Measurements from ENCODE around the gene ITM2C.

ITM2C gene

DNA sequence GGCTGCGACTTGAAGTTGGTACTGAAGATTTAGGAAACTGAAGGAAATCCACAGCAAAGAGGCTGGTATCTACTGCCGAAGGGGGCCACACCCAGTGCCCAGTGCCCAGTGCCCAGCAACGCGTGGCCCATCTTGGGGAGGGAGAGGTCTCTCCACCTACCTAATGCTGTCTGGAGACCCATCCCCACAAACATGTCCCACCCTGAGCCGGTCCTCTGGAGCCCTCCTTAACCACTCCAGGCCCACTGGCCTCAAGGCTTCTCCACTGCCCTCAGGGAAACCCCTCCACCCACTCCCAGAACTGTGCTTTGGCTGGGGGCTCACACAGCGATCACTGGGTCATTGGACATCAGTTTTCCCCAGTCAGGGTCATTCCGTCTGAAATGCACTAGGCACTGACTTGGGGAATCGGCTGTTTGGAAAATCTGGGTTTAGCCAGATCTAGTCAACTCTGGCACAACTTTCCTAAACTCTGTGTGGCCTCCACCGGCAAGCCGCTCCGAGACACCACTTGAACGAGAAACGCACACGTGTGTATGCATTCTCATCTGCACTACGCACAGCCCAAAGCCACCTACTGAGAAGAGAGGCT lies 40.2 kb downstream of the ITM2C start:
- H3K9me3 ChIP-seq (ENCODE audit: low read length) = no peaks in the 10 kb centered on the region
- H3K79me2 ChIP-seq (ENCODE audit: insufficient read depth, low read length) = no peaks in the 10 kb centered on the region
- peaks cover 12% of the 10 kb centered on the region for H3K4me1 ChIP-seq (ENCODE audit: insufficient read depth, low read length, severe bottlenecking)
- H4K20me1 ChIP-seq (ENCODE audit: insufficient read depth, low read length) = no peaks in the 10 kb centered on the region
- no peak overlapping the region for H3K9ac ChIP-seq (ENCODE audit: low read length)
- no peak overlapping the region for H3K4me3 ChIP-seq (ENCODE audit: low read depth, low read length, poor library complexity, severe bottlenecking)
- no peaks in the 10 kb centered on the region for H3K36me3 ChIP-seq (ENCODE audit: insufficient read depth, low read length)
- no peaks in the 10 kb centered on the region for H3F3A ChIP-seq (ENCODE audit: insufficient read depth, low read length)
- H3K4me2 ChIP-seq (ENCODE audit: low read length) = no peak overlapping the region
- no peak overlapping the region for H2AFZ ChIP-seq (ENCODE audit: low read length)
- H3K9me2 ChIP-seq (ENCODE audit: low read depth, low read length) = no peaks in the 10 kb centered on the region
- no peak for TF ChIP-seq EZH2 (IDR thresholded peaks at IDR 0.05; ENCODE audit: borderline replicate concordance, low read length)
- TF ChIP-seq, protein P1, sequence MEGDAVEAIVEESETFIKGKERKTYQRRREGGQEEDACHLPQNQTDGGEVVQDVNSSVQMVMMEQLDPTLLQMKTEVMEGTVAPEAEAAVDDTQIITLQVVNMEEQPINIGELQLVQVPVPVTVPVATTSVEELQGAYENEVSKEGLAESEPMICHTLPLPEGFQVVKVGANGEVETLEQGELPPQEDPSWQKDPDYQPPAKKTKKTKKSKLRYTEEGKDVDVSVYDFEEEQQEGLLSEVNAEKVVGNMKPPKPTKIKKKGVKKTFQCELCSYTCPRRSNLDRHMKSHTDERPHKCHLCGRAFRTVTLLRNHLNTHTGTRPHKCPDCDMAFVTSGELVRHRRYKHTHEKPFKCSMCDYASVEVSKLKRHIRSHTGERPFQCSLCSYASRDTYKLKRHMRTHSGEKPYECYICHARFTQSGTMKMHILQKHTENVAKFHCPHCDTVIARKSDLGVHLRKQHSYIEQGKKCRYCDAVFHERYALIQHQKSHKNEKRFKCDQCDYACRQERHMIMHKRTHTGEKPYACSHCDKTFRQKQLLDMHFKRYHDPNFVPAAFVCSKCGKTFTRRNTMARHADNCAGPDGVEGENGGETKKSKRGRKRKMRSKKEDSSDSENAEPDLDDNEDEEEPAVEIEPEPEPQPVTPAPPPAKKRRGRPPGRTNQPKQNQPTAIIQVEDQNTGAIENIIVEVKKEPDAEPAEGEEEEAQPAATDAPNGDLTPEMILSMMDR (IDR thresholded peaks at IDR 0.05; ENCODE audit: low read length) = no peak
- peaks cover 15% of the 10 kb centered on the region for H3K27me3 ChIP-seq (ENCODE audit: insufficient read depth, low read length)
- H3K27ac ChIP-seq (ENCODE audit: low read depth, low read length, poor library complexity, severe bottlenecking) = no peak overlapping the region

DNA sequence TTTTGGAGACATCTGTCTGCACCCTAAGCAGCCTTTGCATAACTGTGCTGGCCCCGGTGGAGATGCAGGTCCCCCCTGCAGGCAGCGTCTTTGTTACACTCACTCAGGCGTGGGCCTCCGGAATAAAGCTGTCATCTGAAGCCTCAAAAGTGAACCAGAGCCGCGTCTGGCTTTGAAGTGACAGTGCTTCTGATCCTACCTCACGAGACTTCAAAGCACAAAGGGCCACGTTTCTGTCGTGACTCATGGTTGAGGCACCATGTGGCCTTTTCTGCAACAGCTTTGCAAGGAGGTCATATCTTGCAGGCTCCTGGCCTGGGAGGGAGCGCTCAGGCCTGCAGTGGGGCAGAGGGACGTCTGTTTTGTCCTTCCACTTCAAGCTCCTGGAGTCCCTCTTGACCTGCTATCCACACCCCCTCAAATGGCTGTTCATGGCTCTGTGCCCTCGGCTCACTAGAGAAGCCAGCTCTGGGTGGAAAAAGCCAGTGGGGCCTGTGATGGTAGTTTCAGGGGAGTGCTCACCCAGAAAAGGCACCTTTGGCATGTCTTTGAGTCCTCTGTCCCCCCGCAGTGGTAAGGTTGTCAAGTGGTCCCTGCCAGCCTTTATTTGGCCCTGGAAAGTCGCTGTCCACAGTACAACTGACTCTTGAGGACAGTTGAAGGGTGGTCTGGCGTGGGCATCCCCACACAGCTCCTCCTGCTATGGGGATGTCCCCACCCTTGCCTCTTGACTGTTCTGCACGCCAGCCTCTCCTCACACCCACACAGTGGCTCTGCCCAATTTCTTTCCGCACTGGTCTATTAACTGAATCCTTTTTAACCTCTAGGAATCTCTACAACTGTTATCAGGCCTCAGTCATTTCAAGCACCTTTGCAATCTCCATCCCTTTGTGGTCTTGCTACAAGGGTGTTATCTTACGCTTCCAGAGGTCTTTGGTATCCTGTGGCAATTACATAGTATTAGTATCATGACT lies 41.0 kb downstream of the ITM2C start:
- no peaks in the 10 kb centered on the region for H3F3A ChIP-seq (ENCODE audit: insufficient read depth, low read length)
- no peak overlapping the region for H3K9ac ChIP-seq (ENCODE audit: low read length)
- peaks cover 12% of the 10 kb centered on the region for H3K4me1 ChIP-seq (ENCODE audit: insufficient read depth, low read length, severe bottlenecking)
- TF ChIP-seq EZH2 (IDR thresholded peaks at IDR 0.05; ENCODE audit: borderline replicate concordance, low read length) = no peak
- TF ChIP-seq, protein P1 (IDR thresholded peaks at IDR 0.05; ENCODE audit: low read length) = no peak
- H3K27ac ChIP-seq (ENCODE audit: low read depth, low read length, poor library complexity, severe bottlenecking) = no peak overlapping the region
- no peaks in the 10 kb centered on the region for H3K36me3 ChIP-seq (ENCODE audit: insufficient read depth, low read length)
- no peak overlapping the region for H3K4me2 ChIP-seq (ENCODE audit: low read length)
- H3K4me3 ChIP-seq (ENCODE audit: low read depth, low read length, poor library complexity, severe bottlenecking) = no peak overlapping the region
- no peaks in the 10 kb centered on the region for H3K9me3 ChIP-seq (ENCODE audit: low read length)
- no peak overlapping the region for H2AFZ ChIP-seq (ENCODE audit: low read length)
- H3K79me2 ChIP-seq (ENCODE audit: insufficient read depth, low read length) = no peaks in the 10 kb centered on the region
- peaks cover 20% of the 10 kb centered on the region for H3K27me3 ChIP-seq (ENCODE audit: insufficient read depth, low read length)
- no peaks in the 10 kb centered on the region for H4K20me1 ChIP-seq (ENCODE audit: insufficient read depth, low read length)
- no peaks in the 10 kb centered on the region for H3K9me2 ChIP-seq (ENCODE audit: low read depth, low read length)

DNA sequence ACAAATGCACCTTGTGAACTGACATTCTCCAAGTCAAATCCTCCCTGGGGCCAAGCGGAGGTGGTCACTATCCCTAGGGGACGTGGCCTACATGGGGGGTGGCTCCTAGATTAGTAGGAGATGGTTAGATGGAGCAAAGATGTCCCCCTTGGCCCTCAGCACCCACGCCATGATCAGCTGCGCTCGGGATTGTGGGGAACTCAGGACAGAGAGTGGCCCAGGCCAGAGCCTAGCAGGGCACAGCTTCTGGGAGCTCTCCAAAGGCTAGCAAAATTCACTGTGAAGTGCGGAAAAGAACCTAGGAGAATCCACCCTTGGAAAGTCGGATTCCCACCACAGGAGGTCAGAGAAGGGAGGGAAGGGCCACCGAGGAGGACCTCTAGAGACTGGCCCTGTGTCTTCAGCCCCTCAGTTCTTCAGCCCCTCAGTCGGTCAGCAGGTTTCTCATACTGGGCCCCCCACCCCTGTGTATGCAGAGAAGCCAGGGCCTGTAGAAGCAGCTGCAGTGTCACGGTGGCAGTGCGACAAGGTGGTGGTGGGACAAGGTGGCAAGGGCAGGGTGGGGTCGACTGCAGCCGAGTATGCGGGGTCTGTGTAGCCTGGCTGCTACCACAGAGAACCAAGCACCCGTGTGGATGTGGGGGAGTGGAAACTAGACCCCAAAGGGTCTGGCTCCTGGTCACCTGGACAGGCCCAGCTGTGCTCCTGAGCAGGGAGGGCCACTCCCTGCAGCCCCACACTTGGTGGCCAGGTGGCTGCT lies 41.9 kb downstream of the ITM2C start:
- H3F3A ChIP-seq (ENCODE audit: insufficient read depth, low read length) = no peaks in the 10 kb centered on the region
- H3K27ac ChIP-seq (ENCODE audit: low read depth, low read length, poor library complexity, severe bottlenecking) = no peak overlapping the region
- H3K4me1 ChIP-seq (ENCODE audit: insufficient read depth, low read length, severe bottlenecking) = peaks cover 12% of the 10 kb centered on the region
- H3K9me3 ChIP-seq (ENCODE audit: low read length) = no peaks in the 10 kb centered on the region
- TF ChIP-seq, protein P1 (IDR thresholded peaks at IDR 0.05; ENCODE audit: low read length) = no peak
- TF ChIP-seq EZH2 (IDR thresholded peaks at IDR 0.05; ENCODE audit: borderline replicate concordance, low read length) = no peak
- H3K9ac ChIP-seq (ENCODE audit: low read length) = no peak overlapping the region
- H3K4me2 ChIP-seq (ENCODE audit: low read length) = no peak overlapping the region
- no peaks in the 10 kb centered on the region for H3K36me3 ChIP-seq (ENCODE audit: insufficient read depth, low read length)
- H3K9me2 ChIP-seq (ENCODE audit: low read depth, low read length) = no peaks in the 10 kb centered on the region
- no peaks in the 10 kb centered on the region for H3K79me2 ChIP-seq (ENCODE audit: insufficient read depth, low read length)
- peaks cover 26% of the 10 kb centered on the region for H3K27me3 ChIP-seq (ENCODE audit: insufficient read depth, low read length)
- H2AFZ ChIP-seq (ENCODE audit: low read length) = no peak overlapping the region
- H4K20me1 ChIP-seq (ENCODE audit: insufficient read depth, low read length) = no peaks in the 10 kb centered on the region
- no peak overlapping the region for H3K4me3 ChIP-seq (ENCODE audit: low read depth, low read length, poor library complexity, severe bottlenecking)

All from OCI-LY1 (cell line).